GM12892 (cell line): ENCODE data around the gene KCNJ12.

ENCODE experiments used
- POLR2A ChIP-seq: IDR thresholded peaks from 2 replicates; pipeline ENCODE4 v1.6.1; 2011; ENCODE audit warnings: low read depth, low read length, control low read depth
- POLR2AphosphoS5 ChIP-seq: IDR thresholded peaks from 2 replicates; pipeline ENCODE4 v1.6.1; 2011; ENCODE audit warnings: low read depth, low read length, control low read depth

DNA sequence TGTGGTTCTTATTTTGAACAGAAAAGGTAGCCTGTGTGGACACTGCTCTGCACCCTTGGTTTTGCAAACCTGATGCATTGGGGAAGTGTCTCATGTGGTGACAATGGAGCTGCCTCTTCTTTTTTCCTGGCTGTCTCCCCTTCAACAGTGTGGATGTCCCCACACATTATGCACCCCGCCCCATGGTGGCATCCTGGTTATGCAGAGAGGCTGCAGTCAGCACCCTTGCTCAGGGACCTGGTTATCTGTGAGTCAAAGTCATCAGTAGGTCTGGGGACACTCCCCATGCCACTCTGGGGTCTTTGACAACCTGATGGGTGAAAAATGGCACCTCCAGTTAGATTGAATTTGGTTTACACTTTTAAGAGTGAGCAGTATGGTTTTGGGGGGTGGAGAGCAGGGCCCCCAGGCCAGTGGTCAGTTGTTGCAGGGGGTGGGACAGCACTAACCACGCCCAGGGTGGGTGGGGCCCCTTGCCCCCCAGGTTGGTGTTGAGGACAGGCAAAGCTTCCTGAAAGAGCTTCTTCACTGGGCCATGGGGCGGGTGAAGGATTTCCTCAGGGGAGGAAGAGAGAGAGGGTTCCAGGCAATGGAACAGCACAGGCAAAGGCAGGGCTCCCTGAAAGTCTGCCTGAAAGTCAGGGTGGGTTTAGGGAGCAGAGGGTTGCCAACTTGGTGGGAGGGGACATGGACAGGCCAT is 24.6 kb upstream of the KCNJ12 start:
- TF ChIP-seq POLR2A (no peak), POLR2AphosphoS5 (no peak)
